Trophoblast cell (in vitro differentiated cells and primary cell): Measurements from ENCODE around the gene CACTIN.

Experiments used
- DNase-seq, 2 donors: peaks; one replicate each; pipeline ENCODE4 v3.0.0-alpha.2; 2016
- H2AFZ ChIP-seq: 2 replicates; pipeline ENCODE4 v1.6.1; 2013; ENCODE audit warnings: low read length, moderate library complexity, mild to moderate bottlenecking; ENCODE audit not compliant: insufficient read depth, poor library complexity
- H2AK5ac ChIP-seq: 2 replicates; pipeline ENCODE4 v1.6.1; 2013; ENCODE audit warnings: mild to moderate bottlenecking, low read length
- H2BK120ac ChIP-seq: 2 replicates; pipeline ENCODE4 v1.6.1; 2013; ENCODE audit warnings: low read length, mild to moderate bottlenecking, moderate library complexity; ENCODE audit not compliant: insufficient read depth, poor library complexity
- H2BK12ac ChIP-seq: 2 replicates; pipeline ENCODE4 v1.6.1; 2013; ENCODE audit warnings: mild to moderate bottlenecking, low read length, moderate library complexity
- H2BK5ac ChIP-seq: 2 replicates; pipeline ENCODE4 v1.6.1; 2013; ENCODE audit warnings: low read length, low read depth, moderate library complexity, mild to moderate bottlenecking; ENCODE audit not compliant: poor library complexity
- H3K14ac ChIP-seq: 2 replicates; pipeline ENCODE4 v1.6.1; 2013; ENCODE audit warnings: mild to moderate bottlenecking, low read length
- H3K18ac ChIP-seq: 2 replicates; pipeline ENCODE4 v1.6.1; 2013; ENCODE audit warnings: mild to moderate bottlenecking, low read length
- H3K23ac ChIP-seq: 2 replicates; pipeline ENCODE4 v1.6.1; 2013; ENCODE audit warnings: low read length
- H3K27ac ChIP-seq: 2 replicates; pipeline ENCODE4 v1.5.1; 2013; ENCODE audit warnings: low read depth, mild to moderate bottlenecking, inconsistent platforms, low read length, moderate library complexity
- H3K27me3 ChIP-seq: 2 replicates; pipeline ENCODE4 v1.6.1; 2013; ENCODE audit warnings: inconsistent platforms, mild to moderate bottlenecking, low read length, moderate library complexity; ENCODE audit not compliant: insufficient read depth
- H3K36me3 ChIP-seq, 2 experiments: 1 replicate in 1 of 2; 2 replicates in 1 of 2; pipeline ENCODE4 v1.6.1; 2013; ENCODE audit warnings: low read length in 2 of 2, mild to moderate bottlenecking in 2 of 2, moderate library complexity in 1 of 2; ENCODE audit not compliant: insufficient read depth in 2 of 2, control insufficient read depth in 1 of 2
- H3K4ac ChIP-seq: 2 replicates; pipeline ENCODE4 v1.6.1; 2013; ENCODE audit warnings: low read depth, mild to moderate bottlenecking, low read length, moderate library complexity
- H3K4me1 ChIP-seq, 2 experiments: 1 replicate in 1 of 2; 2 replicates in 1 of 2; pipeline ENCODE4 v1.6.1; 2013; ENCODE audit warnings: low read length in 2 of 2, mild to moderate bottlenecking in 2 of 2, moderate library complexity in 1 of 2; ENCODE audit not compliant: insufficient read depth in 2 of 2, control insufficient read depth in 1 of 2
- H3K4me2 ChIP-seq: 2 replicates; pipeline ENCODE4 v1.6.1; 2013; ENCODE audit warnings: inconsistent platforms, mild to moderate bottlenecking, low read length, moderate library complexity
- H3K4me3 ChIP-seq: 2 replicates; pipeline ENCODE4 v1.5.1; 2013; ENCODE audit warnings: mild to moderate bottlenecking, low read depth, low read length, inconsistent platforms
- H3K79me1 ChIP-seq: one replicate; pipeline ENCODE4 v1.6.1; 2013; ENCODE audit warnings: low read length
- H3K79me2 ChIP-seq: 2 replicates; pipeline ENCODE4 v1.6.1; 2013; ENCODE audit warnings: low read length, mild to moderate bottlenecking; ENCODE audit not compliant: control insufficient read depth, insufficient read depth, poor library complexity
- H3K9ac ChIP-seq: 2 replicates; pipeline ENCODE4 v1.6.1; 2013; ENCODE audit warnings: mild to moderate bottlenecking, low read length
- H3K9me3 ChIP-seq: 2 replicates; pipeline ENCODE4 v1.6.1; 2013; ENCODE audit warnings: low read depth, mild to moderate bottlenecking, control low read depth, inconsistent platforms, low read length; ENCODE audit not compliant: insufficient read depth
- H4K12ac ChIP-seq: 2 replicates; pipeline ENCODE4 v1.6.1; 2013; ENCODE audit warnings: low read depth, mild to moderate bottlenecking, low read length, moderate library complexity
- H4K8ac ChIP-seq: 2 replicates; pipeline ENCODE4 v1.6.1; 2013; ENCODE audit warnings: low read depth, mild to moderate bottlenecking, low read length, moderate library complexity
- H4K91ac ChIP-seq: one replicate; pipeline ENCODE4 v1.6.1; 2013; ENCODE audit warnings: low read depth, mild to moderate bottlenecking, low read length, moderate library complexity
- WGBS: extraction: QIAGEN DNeasy Blood & Tissue Kit; methylation state at CpG from one replicate; pipeline ENCODE4 v1.1.7; 2013; ENCODE audit warnings: missing lambda C conversion rate; ENCODE audit not compliant: insufficient read length, insufficient coverage; ENCODE audit errors: extremely low coverage; 5-methylcytosine and 5-hydroxymethylcytosine counted together

Gene CACTIN

GRCh38 chr19:3618811-3619630 lies 7.6 kb downstream of the CACTIN start:
- no peak overlapping the region for H2BK120ac ChIP-seq
- peaks cover 0 to 6% of the 10 kb centered on the region in 2 experiments for H3K4me1 ChIP-seq
- no peak overlapping the region for H2BK5ac ChIP-seq
- no peaks in the 10 kb centered on the region for H3K79me2 ChIP-seq
- no peaks in the 10 kb centered on the region for H3K9me3 ChIP-seq
- DNase-seq = no peak
- H3K27me3 ChIP-seq = no peaks in the 10 kb centered on the region
- no peaks in the 10 kb centered on the region for H3K79me1 ChIP-seq
- H2AFZ ChIP-seq = no peak overlapping the region
- no peak overlapping the region for H3K4me2 ChIP-seq
- H3K27ac ChIP-seq = no peak overlapping the region
- no peak overlapping the region for H4K8ac ChIP-seq
- H3K18ac ChIP-seq = no peak overlapping the region
- no peak overlapping the region for H3K9ac ChIP-seq
- peaks cover 59 to 61% of the 10 kb centered on the region in 2 experiments for H3K36me3 ChIP-seq
- no peak overlapping the region for H4K12ac ChIP-seq
- no peak overlapping the region for H3K23ac ChIP-seq
- H3K4me3 ChIP-seq = no peak overlapping the region
- H2AK5ac ChIP-seq = no peak overlapping the region
- H3K4ac ChIP-seq = no peak overlapping the region
- H3K14ac ChIP-seq = no peak overlapping the region
- H2BK12ac ChIP-seq = no peak overlapping the region
- no peak overlapping the region for H4K91ac ChIP-seq
- WGBS = no CpG with 5 or more reads among the region's 31 CpGs

- no CpG with 5 or more reads among the region's 31 CpGs for WGBS
- H3K9me3 ChIP-seq = no peaks in the 10 kb centered on the region
- no peak overlapping the region for H3K14ac ChIP-seq
- peak; percentile 24 to 52 for DNase-seq
- H3K4me2 ChIP-seq = no peak overlapping the region
- no peak overlapping the region for H3K4me3 ChIP-seq
- peak overlapping the region; percentile 22 for H3K18ac ChIP-seq
- no peak overlapping the region for H2AK5ac ChIP-seq
- no peaks in the 10 kb centered on the region for H3K27me3 ChIP-seq
- no peaks in the 10 kb centered on the region for H3K79me2 ChIP-seq
- no peak overlapping the region for H2BK12ac ChIP-seq
- no peak overlapping the region for H4K91ac ChIP-seq
- no peak overlapping the region for H2BK5ac ChIP-seq
- no peak overlapping the region for H4K8ac ChIP-seq
- no peak overlapping the region for H2BK120ac ChIP-seq
- peaks cover 57 to 59% of the 10 kb centered on the region in 2 experiments for H3K36me3 ChIP-seq
- no peak overlapping the region for H2AFZ ChIP-seq
- H3K4ac ChIP-seq = no peak overlapping the region
- H4K12ac ChIP-seq = no peak overlapping the region
- H3K9ac ChIP-seq = no peak overlapping the region
- no peak overlapping the region for H3K27ac ChIP-seq
- no peaks in the 10 kb centered on the region for H3K79me1 ChIP-seq
- no peak overlapping the region for H3K23ac ChIP-seq
- peaks cover 0 to 6% of the 10 kb centered on the region in 2 experiments for H3K4me1 ChIP-seq
Observed at GRCh38 chr19:3618144-3618810, 8.3 kb downstream of the CACTIN start.

- no peak overlapping the region for H4K8ac ChIP-seq
- H2BK12ac ChIP-seq = no peak overlapping the region
- no peak overlapping the region for H3K4me3 ChIP-seq
- DNase-seq = no peak
- no peak overlapping the region for H3K9ac ChIP-seq
- H3K18ac ChIP-seq = no peak overlapping the region
- no CpG with 5 or more reads among the region's 19 CpGs for WGBS
- peaks cover 0 to 6% of the 10 kb centered on the region in 2 experiments for H3K4me1 ChIP-seq
- no peaks in the 10 kb centered on the region for H3K27me3 ChIP-seq
- H2AK5ac ChIP-seq = no peak overlapping the region
- H3K4me2 ChIP-seq = no peak overlapping the region
- peaks cover 58 to 62% of the 10 kb centered on the region in 2 experiments for H3K36me3 ChIP-seq
- no peak overlapping the region for H2BK5ac ChIP-seq
- no peak overlapping the region for H2BK120ac ChIP-seq
- H3K4ac ChIP-seq = no peak overlapping the region
- no peak overlapping the region for H2AFZ ChIP-seq
- H3K79me2 ChIP-seq = no peaks in the 10 kb centered on the region
- no peaks in the 10 kb centered on the region for H3K79me1 ChIP-seq
- no peak overlapping the region for H3K14ac ChIP-seq
- no peak overlapping the region for H4K91ac ChIP-seq
- H4K12ac ChIP-seq = no peak overlapping the region
- no peak overlapping the region for H3K23ac ChIP-seq
- H3K9me3 ChIP-seq = no peaks in the 10 kb centered on the region
- no peak overlapping the region for H3K27ac ChIP-seq
Observed at GRCh38 chr19:3617463-3617862, 9.1 kb downstream of the CACTIN start.

- no peak overlapping the region for H3K4me2 ChIP-seq
- whole genome bisulfite sequencing = no CpG with 5 or more reads among the region's 26 CpGs
Observed at GRCh38 chr19:3615524-3616135, 11.0 kb downstream of the CACTIN start.

More at GRCh38 chr19:3615524-3616135, 11.0 kb downstream of the CACTIN start:
- Histone ChIP-seq H2BK5ac (no peak overlapping the region), H3K4ac (no peak overlapping the region), H3K9me3 (no peaks in the 10 kb centered on the region), H3K18ac (no peak overlapping the region), H4K12ac (no peak overlapping the region), H4K8ac (no peak overlapping the region), H3K79me2 (no peaks in the 10 kb centered on the region), H3K4me1 (peaks cover 0 to 6% of the 10 kb centered on the region in 2 experiments), H2BK12ac (no peak overlapping the region), H3K27me3 (no peaks in the 10 kb centered on the region), H3K4me3 (no peak overlapping the region), H2BK120ac (no peak overlapping the region), H3K79me1 (no peaks in the 10 kb centered on the region), H3K27ac (no peak overlapping the region), H3K9ac (no peak overlapping the region), H2AFZ (no peak overlapping the region), H3K23ac (no peak overlapping the region), H3K36me3 (peaks cover 61 to 67% of the 10 kb centered on the region in 2 experiments), H3K14ac (no peak overlapping the region), H4K91ac (no peak overlapping the region), H2AK5ac (no peak overlapping the region)
- no peak for DNase-seq
